ENCODE data around the gene VCX. TPM values are rescaled to one million over a fixed set of nuclear protein-coding genes. Genes with fewer than 3 reads are reported as not detected.

VCX gene
- total RNA-seq (2022; extraction: Qiagen RNA extraction), result 0.10 TPM in 1 of 5 replicates, not detected in the others

DNA sequence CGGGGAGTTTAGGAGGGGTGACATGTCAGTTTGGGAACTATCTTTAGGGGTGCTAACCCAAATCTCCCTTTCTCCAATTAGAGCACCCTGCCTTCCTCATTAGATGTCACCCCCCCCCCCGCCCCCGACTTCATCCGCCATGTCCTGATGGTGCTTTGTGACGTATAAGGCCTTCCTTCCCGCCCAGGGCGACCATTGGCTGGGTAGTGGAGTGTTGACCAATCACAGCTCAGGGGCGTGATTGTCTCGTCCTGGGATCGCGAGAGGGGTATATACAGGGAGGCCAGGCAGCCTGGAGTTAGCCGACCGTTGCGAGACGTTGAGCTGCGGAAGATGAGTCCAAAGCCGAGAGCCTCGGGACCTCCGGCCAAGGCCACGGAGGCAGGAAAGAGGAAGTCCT is at the start of gene VCX:
Gene VCX, plus strand, starts transcription at position 301 of the 400 bp plus-strand sequence. Its CDS starts 33 bp downstream, at position 334.

Other genes with a start within 250 kb of the VCX start
- gene PNPLA4, start 84.2 kb downstream of the VCX start, total RNA-seq (2022; extraction: Qiagen RNA extraction), result 10.2 to 12.9 TPM (median 11.3 TPM) in 5 replicates